Activated T-cell treated with anti-CD3 and anti-CD28 coated beads, Interleukin-2, amount 50 U/mL, for 24 hours (primary cell): ENCODE data around the gene SLC39A6.
A peak's percentile ranks its signal among the peaks of the same experiment; 100 is the strongest.
"Not testable (repeated sequence)": the region's sequence is repeated elsewhere in the genome, so short reads cannot be mapped to it uniquely, and the experiment has no call there.

ENCODE experiments used
- DNase-seq: peaks from one replicate; pipeline ENCODE4 v3.0.0-alpha.2; 2020
- H3K27ac Mint-ChIP-seq: 2 replicates; pipeline ENCODE4 v1.8.0; 2020; ENCODE audit warnings: mild to moderate bottlenecking, mixed read lengths
- H3K27me3 Mint-ChIP-seq: 2 replicates; pipeline ENCODE4 v1.8.0; 2020; ENCODE audit warnings: mixed read lengths
- H3K36me3 Mint-ChIP-seq: 2 replicates; pipeline ENCODE4 v1.8.0; 2020; ENCODE audit warnings: low read depth, mixed read lengths
- H3K4me1 Mint-ChIP-seq: 2 replicates; pipeline ENCODE4 v1.8.0; 2020; ENCODE audit warnings: low read depth, mixed read lengths
- H3K4me3 Mint-ChIP-seq: 2 replicates; pipeline ENCODE4 v1.8.0; 2020; ENCODE audit warnings: mild to moderate bottlenecking, moderate library complexity, mixed read lengths
- H3K9me3 Mint-ChIP-seq: 2 replicates; pipeline ENCODE4 v1.8.0; 2020; ENCODE audit warnings: mixed read lengths

Gene SLC39A6

DNA sequence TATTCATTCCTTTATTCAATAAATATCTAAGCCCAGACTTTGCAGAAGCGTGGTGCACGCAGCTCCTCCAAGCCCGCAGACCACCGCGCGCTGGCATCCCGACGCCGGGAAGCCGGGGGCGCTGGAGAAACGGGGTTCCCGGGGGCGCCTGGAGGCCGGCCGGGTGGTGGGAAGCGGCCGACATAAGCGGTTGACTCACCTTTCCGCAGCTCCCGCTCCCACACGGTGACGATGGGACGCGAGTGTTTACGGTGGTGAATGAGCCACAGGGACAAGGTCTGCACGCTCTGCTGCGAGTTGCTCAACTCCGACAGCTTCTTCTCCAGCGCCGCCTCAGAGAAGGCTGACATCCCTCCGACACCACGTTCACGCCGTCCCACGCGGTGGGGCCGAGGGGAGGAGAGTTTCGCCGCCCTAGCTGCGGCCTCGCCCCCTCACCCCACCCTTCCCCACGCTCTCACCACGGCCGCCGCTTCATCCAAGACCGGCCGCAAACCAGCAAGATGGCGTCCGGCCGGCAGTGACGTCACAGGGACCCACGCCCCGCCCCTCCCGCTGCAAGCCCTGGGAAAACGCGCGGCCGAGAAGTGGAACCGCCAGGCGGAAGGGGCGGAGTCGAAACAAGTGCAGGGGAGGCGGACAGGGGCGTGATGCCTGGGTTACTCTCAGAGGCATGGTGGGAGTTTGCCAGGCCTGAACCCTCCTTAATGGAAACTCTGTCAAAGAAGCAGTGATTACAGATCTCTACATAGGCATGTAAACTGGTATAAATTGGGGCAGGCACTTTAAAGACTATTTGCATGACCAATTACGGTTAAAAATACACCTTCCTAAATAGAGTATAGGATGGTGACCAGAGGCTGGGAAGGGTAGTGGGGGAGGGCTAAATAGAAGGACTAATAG lies 61.8 kb downstream of the SLC39A6 start, which contains the start of gene RPRD1A:
Gene RPRD1A, minus strand, starts transcription at position 505 of the 903 bp plus-strand sequence. Its CDS starts 155 bp downstream, at position 350.
- Mint-ChIP-seq H3K27me3 (no peaks in the 10 kb centered on the region), H3K36me3 (peaks cover 30% of the 10 kb centered on the region), H3K9me3 (peaks cover 2% of the 10 kb centered on the region), H3K27ac (peak within 1 kb of the TSS; percentile 97), H3K4me3 (peak within 1 kb of the TSS; percentile 94), H3K4me1 (peaks cover 41% of the 10 kb centered on the region)
- peak; percentile 100 for DNase-seq

- Mint-ChIP-seq H3K36me3 (peaks cover 31% of the 10 kb centered on the region), H3K4me1 (peaks cover 43% of the 10 kb centered on the region), H3K4me3 (peak overlapping the region; percentile 94), H3K27me3 (no peaks in the 10 kb centered on the region), H3K27ac (peak overlapping the region; percentile 97), H3K9me3 (peaks cover 2% of the 10 kb centered on the region)
- no peak for DNase-seq
Measured at GRCh38 chr18:36066686-36067054, 62.5 kb downstream of the SLC39A6 start.

- H3K4me1 Mint-ChIP-seq: peaks cover 49% of the 10 kb centered on the region
- DNase-seq: no peak
- H3K4me3 Mint-ChIP-seq: peak overlapping the region; percentile 94
- peaks cover 2% of the 10 kb centered on the region for H3K9me3 Mint-ChIP-seq
- no peaks in the 10 kb centered on the region for H3K27me3 Mint-ChIP-seq
- H3K36me3 Mint-ChIP-seq: peaks cover 35% of the 10 kb centered on the region
- peak overlapping the region; percentile 97 for H3K27ac Mint-ChIP-seq
Measured at GRCh38 chr18:36066001-36066400, 63.1 kb downstream of the SLC39A6 start.

GRCh38 chr18:36064809-36065079 lies 64.4 kb downstream of the SLC39A6 start:
- DNase-seq, H3K27me3 Mint-ChIP-seq, H3K27ac Mint-ChIP-seq, H3K9me3 Mint-ChIP-seq: not testable (repeated sequence)
- Mint-ChIP-seq H3K4me1 (peaks cover 52% of the 10 kb centered on the region), H3K36me3 (peaks cover 35% of the 10 kb centered on the region), H3K4me3 (peak overlapping the region; percentile 26)

- Mint-ChIP-seq H3K27ac (no peak overlapping the region), H3K36me3 (peaks cover 35% of the 10 kb centered on the region)
Measured at GRCh38 chr18:36064027-36064808, 64.9 kb downstream of the SLC39A6 start.

DNA sequence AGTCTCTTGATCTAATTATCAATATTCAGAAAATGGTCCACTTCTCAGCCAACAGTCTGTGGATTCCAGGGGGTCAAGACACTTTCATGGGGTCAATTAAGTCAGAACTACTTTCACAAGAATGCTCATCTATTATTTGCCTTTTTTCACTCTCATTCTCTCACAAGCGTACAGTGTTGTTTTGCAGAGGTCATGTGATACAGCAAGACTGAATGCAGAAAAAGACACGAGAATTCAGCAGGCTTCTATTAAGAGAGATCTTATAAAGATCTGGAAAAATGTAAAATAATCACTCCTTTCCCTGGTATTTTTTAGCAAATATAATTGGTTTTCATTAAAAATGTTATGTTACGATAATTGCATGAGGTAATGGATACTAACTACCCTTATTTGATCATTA lies 70.5 kb downstream of the SLC39A6 start:
- no peak for DNase-seq
- H3K27ac Mint-ChIP-seq: no peak overlapping the region
- H3K4me3 Mint-ChIP-seq: no peak overlapping the region
- H3K36me3 Mint-ChIP-seq: peaks cover 24% of the 10 kb centered on the region
- H3K27me3 Mint-ChIP-seq: no peaks in the 10 kb centered on the region
- no peaks in the 10 kb centered on the region for H3K9me3 Mint-ChIP-seq
- peaks cover 48% of the 10 kb centered on the region for H3K4me1 Mint-ChIP-seq

More at GRCh38 chr18:36064027-36064808, 64.9 kb downstream of the SLC39A6 start:
- Mint-ChIP-seq H3K4me1 (peaks cover 52% of the 10 kb centered on the region), H3K9me3 (peaks cover 2% of the 10 kb centered on the region), H3K4me3 (no peak overlapping the region), H3K27me3 (no peaks in the 10 kb centered on the region)
- no peak for DNase-seq
